ENCODE data around the gene KDM4C. TPM values are rescaled to one million over a fixed set of nuclear protein-coding genes. Genes with fewer than 3 reads are reported as not detected.

Gene KDM4C
- total and polyA plus RNA-seq, 2 of the 4 experiments (the other 2 are of a cell fraction): 11.8 to 23.8 TPM

GRCh38 chr9:6758498-6759184 lies 868 bp downstream of the KDM4C start:
- H4K5ac ChIP-seq (ENCODE audit: low read depth, low read length): no peak overlapping the region
- H2BK20ac ChIP-seq (ENCODE audit: low read depth, low read length): no peak overlapping the region
- no peak overlapping the region; the same call in 1 of the 2 replicates for H3K4ac ChIP-seq (ENCODE audit: low read depth, low read length)
- H3K79me1 ChIP-seq (ENCODE audit: low read depth in 1 of 2, low read length in 2 of 2): peaks cover 5 to 29% of the 10 kb centered on the region in 2 experiments
- H2BK120ac ChIP-seq (ENCODE audit: low read depth, low read length): no peak overlapping the region
- WGBS, 2 experiments (ENCODE audit: extremely low coverage in 2 of 2, insufficient read length in 1 of 2): 1% methylated on average over 16 of the region's 42 CpGs; no CpG with 5 or more reads in 1 of the 2 experiments
- TF ChIP-seq ELK1 (IDR thresholded peaks at IDR 0.05; ENCODE audit: borderline replicate concordance, low read depth, low read length) (no peak), BHLHE40 (IDR thresholded peaks at IDR 0.05; ENCODE audit: low read depth, low read length) (no peak), NFE2L2 (IDR thresholded peaks at IDR 0.05; ENCODE audit: low read depth, low read length) (no peak), SMC3 (IDR thresholded peaks at IDR 0.05; ENCODE audit: low read depth, low read length) (no peak), MAFK (IDR thresholded peaks at IDR 0.05; ENCODE audit: low read depth, low read length) (no peak), POLR2A (IDR thresholded peaks at IDR 0.05; ENCODE audit: low read depth, low read length) (0 out of 2 replicates have a peak, but pooled peaks have one; percentile 21), RCOR1 (IDR thresholded peaks at IDR 0.05; ENCODE audit: insufficient replicate concordance, low read length) (no peak), MAZ (IDR thresholded peaks at IDR 0.05; ENCODE audit: borderline replicate concordance, low read depth, low read length) (no peak), CTCF (conservative IDR thresholded peaks at IDR 0.05; ENCODE audit: low read depth, low read length) (no peak), USF2 (IDR thresholded peaks at IDR 0.05; ENCODE audit: low read depth, low read length) (no peak), MXI1 (IDR thresholded peaks at IDR 0.05; ENCODE audit: borderline replicate concordance, low read depth, low read length) (peak; percentile 53; the same call in 1 of the 2 replicates), CHD1 (IDR thresholded peaks at IDR 0.05; ENCODE audit: low read depth, low read length) (no peak), FOS (IDR thresholded peaks at IDR 0.05; ENCODE audit: low read depth, low read length) (no peak)
- no peak overlapping the region for H4K8ac ChIP-seq (ENCODE audit: low read depth in 2 of 2, low read length in 2 of 2)
- no TSS peak for BruUV-seq (replicated peaks)
- ChIA-PET POLR2A (ENCODE audit: unreplicated experiment) (interaction anchor here (0.5 to 0.7 kb wide), 2 partner anchors 43 to 77 kb away, joined by 3 read pairs; no protein-coding TSS in a partner anchor), CTCF (interaction anchor here (0.6 kb wide), 1 partner anchor 19 kb away, joined by 3 read pairs; no protein-coding TSS in a partner anchor)
- H2BK5ac ChIP-seq (ENCODE audit: low read depth, low read length, poor library complexity, severe bottlenecking): peak overlapping the region; percentile 74
- peak; percentile 35 for ATAC-seq (ENCODE audit: low read depth)
- peak overlapping the region; percentile 98 for H3K4me2 ChIP-seq (ENCODE audit: low read depth, low read length)
- peak; percentile 51 for DNase-seq
- in situ Hi-C loops (cut with MboI; ENCODE audit: low sequenced_read_pairs) (loop anchor here (10.0 kb wide), 1 partner anchor 74 kb away; no protein-coding TSS in a partner anchor), intact Hi-C loops (cut with micrococcal nuclease) (loop anchor here (2.0 kb wide), 1 partner anchor 78 kb away; no protein-coding TSS in a partner anchor), dilution Hi-C loops (cut with HindIII; ENCODE audit: low sequenced_read_pairs, unreplicated experiment) (no loop called here)
- 0 out of 2 replicates have a peak overlapping the region, but pooled peaks have one; percentile 0 for H3K14ac ChIP-seq (replicated peaks; ENCODE audit: low read depth, low read length)
- H3K23ac ChIP-seq (ENCODE audit: low read depth, low read length): 0 out of 2 replicates have a peak overlapping the region, but pooled peaks have one; percentile 5
- H3K27me3 ChIP-seq (ENCODE audit: control insufficient read depth, insufficient read depth, low read length): no peaks in the 10 kb centered on the region
- no peaks in the 10 kb centered on the region for H3K9me3 ChIP-seq (ENCODE audit: control insufficient read depth, insufficient read depth, low read length)
- H4K20me1 ChIP-seq (ENCODE audit: insufficient read depth, low read length): peaks cover 14% of the 10 kb centered on the region
- peak overlapping the region; percentile 53; the same call in 1 of the 2 replicates for H4K91ac ChIP-seq (ENCODE audit: insufficient read depth, low read depth, low read length)
- no peaks in the 10 kb centered on the region for H3K9me1 ChIP-seq (ENCODE audit: insufficient read depth, low read length)
- peak overlapping the region; percentile 75 for H2AK9ac ChIP-seq (replicated peaks; ENCODE audit: low read depth, low read length, poor library complexity)
- H3K36me3 ChIP-seq (ENCODE audit: control insufficient read depth, insufficient read depth, low read length): no peaks in the 10 kb centered on the region
- H3K4me3 ChIP-seq (ENCODE audit: insufficient read depth, low read depth, low read length): peak overlapping the region; percentile 57
- H3K56ac ChIP-seq (ENCODE audit: extremely low read depth, insufficient read depth, low read length): no peak overlapping the region
- peak overlapping the region; percentile 67 for H3K9ac ChIP-seq (ENCODE audit: low read depth, low read length)
- peak overlapping the region; percentile 68 for H3K27ac ChIP-seq (ENCODE audit: insufficient read depth, low read length)
- H2BK15ac ChIP-seq (ENCODE audit: low read depth, low read length): no peak overlapping the region
- H2AFZ ChIP-seq (replicated peaks; ENCODE audit: low read length, poor library complexity): peak overlapping the region; percentile 100
- H3K18ac ChIP-seq (ENCODE audit: low read depth, low read length): no peak overlapping the region
- no peak overlapping the region for H2AK5ac ChIP-seq (ENCODE audit: low read depth, low read length)
- H3K4me1 ChIP-seq (ENCODE audit: control insufficient read depth, insufficient read depth, low read length): no peaks in the 10 kb centered on the region
